Mucosa of gallbladder (tissue), 1 donor: ENCODE measurements around the gene NTN3. TPM values are rescaled to one million over a fixed set of nuclear protein-coding genes. Genes with fewer than 3 reads are reported as not detected.

Experiments used
- DNase-seq: peaks from one replicate; pipeline ENCODE4 v3.0.0-alpha.2; 2020; ENCODE audit warnings: low spot score
- total RNA-seq: library from RNA; stranded (reverse); gene quantifications from one replicate; pipeline ENCODE4 v1.2.1, GENCODE V29; 2021
- donor health status: DM: no; HTN: no; CAD: no.

Gene NTN3
- total RNA-seq, 1 donor from 2014 or later, result 0.46 TPM

DNA sequence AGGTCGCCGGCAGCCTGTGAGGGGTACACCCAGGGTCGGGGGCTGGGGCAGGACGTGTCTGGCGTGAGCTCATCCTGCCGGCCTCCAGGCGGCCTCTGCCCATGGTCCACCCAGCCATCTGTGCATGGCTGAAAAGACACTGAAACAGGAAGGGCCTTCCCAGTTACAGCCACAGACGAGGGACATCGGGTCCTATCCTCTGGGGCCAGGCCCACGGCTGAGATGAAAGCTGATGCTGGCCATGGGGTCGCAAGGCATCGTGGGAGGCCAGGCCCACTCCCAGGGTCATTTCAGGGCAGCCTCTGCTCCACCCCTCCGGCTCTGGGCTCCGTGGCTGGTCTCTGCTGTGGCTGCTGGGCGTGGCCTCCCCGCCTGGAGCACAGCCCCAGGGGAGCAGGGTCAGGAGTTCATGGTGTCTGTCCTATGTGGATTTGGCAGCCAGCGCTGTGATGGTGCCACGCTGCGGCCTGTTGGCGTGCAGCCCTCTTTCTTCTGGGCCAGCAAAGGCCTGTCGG, 26.1 kb downstream of the NTN3 start:
- no peak for DNase-seq

DNA sequence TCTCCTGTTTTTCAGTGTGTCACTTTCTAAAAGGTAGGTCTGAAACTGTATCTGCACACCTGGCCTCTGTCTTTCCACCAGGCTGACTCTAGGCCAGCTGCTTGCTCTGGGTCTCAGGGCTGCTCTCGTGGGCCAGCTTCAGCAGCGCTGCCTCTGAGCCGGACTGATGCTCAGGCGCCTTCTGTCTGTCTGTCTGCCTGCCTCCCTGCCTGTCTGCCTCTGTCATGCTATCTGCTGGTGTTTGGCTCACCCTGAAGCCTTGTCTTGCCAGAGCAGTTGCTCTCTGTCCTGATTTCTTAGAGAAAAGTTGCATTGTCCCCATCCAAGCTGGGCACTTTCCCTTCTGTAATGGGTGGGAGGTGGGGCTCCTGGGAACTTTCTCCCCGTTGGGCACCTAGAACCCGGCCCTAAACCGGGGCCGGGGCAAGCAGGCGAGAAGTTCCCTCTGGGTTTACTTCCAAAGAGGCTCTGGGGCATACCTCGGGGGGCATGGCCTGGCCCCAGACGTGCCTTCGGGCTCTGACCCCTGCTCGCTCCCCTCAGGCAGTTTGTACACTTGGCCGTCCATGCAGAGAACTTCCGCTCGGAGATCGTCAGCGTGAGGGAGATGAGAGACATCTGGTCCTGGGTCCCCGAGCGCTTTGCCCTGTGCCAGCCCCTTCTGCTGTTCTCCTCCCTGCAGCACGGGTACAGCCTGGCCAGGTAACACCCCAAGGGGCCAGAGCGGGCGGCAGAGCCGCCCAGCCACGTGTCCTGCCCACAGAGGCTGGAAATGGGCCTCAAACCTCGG, 26.8 kb downstream of the NTN3 start:
- no peak for DNase-seq

DNA sequence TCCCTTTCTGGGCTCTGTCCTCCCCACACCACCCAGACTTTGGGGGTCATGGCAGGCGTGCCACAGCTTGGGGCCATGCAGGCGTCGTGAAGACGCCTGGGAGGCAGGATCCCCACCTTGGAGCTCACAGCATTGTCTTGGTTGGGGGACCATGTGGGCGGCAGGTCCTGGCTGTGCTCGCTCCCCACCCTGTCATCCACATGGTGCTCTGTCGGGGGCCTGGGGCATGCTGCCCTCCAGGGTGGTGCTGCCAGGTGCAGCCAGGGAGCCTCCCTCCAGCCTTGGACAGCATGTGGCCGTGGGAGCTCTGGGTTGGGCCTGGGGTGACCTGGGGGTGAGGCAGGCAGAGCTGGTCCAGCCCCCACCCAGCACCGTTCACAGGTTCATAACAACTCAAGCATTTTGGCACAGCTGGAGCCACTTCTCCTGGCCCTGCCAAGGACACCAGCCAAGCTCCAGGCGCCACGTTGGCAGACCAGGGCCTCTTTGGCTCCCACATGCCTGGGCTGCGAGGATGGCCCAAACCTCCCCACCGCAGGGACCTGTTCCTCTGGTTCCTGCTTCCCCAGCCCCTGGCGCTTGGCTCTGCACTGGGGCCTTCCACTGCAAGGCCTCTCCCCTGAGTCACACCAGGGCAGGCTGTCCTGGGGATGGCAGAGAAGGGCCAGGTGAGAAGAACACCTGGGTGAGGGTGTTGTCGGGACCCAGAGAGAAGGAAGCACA, 27.6 kb downstream of the NTN3 start:
- no peak for DNase-seq

GRCh38 chr16:2499454-2499853, 28.4 kb downstream of the NTN3 start:
- no peak for DNase-seq

- no peak for DNase-seq
These were observed 28.9 kb downstream of the NTN3 start for GRCh38 chr16:2499890-2500429.

DNA sequence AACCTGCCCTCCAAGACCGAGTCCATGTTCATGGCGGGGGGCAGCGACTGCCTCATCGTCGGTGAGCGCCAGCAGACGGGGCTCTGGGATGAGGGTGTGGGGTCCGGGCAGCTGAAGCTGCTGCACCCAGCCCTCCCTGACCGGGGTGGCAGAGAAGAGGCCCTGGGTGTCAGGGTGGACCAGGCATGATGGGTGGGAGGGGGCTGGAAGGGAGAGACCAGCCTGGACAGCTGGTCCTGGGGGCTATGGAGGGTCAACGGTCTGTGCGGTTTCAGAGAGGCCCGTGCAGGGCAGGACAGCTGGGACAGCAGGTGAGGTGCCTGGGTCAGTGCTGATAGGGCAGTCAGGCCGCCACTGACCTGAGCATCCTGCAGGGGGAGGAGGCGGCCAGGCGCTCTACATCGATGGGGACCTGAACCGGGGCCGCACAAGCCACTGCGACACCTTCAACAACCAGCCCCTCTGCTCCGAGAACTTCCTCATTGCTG, 29.4 kb downstream of the NTN3 start:
- no peak for DNase-seq

DNA sequence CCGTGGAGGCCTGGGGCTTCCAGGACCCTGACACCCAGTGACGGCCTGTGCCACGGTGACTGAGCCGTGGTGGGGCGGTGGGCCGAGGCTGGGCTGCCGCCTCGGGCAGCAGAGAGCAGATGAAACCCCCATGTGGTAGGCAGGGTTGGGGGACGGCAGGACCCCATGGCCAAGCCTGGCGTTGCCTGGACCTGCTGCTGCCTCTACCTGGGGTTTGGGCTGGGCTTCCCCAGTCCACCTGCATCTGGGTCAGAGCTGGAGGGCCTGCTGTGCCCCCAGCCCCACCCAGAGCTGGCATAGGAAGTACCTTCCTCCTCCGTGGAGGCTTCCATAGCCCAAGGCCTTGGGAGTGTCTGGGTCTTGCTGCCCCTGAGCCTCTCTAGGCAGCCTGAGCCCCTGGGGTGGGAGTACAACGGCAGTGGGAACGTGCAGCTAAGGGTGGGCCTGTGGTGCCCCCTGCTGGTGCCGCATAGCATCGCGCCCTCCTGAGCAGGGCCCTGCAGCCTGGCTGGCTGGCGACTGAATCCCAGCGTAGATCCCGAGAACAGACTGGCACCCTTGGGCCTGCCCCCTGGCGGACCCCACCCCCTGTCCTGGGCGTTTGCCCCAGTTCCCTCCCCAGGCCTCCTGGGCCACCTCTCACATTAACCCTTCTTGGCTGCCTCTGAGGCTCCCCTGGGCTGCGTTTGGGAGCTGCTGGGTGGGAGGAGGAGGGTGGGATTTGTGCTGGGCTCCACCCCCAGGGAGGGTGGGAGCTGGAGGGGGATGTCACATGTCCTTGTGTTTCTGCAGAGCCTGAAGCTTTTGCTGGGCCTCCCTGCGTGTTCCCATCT, 30.0 kb downstream of the NTN3 start:
- DNase-seq, result peak; percentile 84

DNA sequence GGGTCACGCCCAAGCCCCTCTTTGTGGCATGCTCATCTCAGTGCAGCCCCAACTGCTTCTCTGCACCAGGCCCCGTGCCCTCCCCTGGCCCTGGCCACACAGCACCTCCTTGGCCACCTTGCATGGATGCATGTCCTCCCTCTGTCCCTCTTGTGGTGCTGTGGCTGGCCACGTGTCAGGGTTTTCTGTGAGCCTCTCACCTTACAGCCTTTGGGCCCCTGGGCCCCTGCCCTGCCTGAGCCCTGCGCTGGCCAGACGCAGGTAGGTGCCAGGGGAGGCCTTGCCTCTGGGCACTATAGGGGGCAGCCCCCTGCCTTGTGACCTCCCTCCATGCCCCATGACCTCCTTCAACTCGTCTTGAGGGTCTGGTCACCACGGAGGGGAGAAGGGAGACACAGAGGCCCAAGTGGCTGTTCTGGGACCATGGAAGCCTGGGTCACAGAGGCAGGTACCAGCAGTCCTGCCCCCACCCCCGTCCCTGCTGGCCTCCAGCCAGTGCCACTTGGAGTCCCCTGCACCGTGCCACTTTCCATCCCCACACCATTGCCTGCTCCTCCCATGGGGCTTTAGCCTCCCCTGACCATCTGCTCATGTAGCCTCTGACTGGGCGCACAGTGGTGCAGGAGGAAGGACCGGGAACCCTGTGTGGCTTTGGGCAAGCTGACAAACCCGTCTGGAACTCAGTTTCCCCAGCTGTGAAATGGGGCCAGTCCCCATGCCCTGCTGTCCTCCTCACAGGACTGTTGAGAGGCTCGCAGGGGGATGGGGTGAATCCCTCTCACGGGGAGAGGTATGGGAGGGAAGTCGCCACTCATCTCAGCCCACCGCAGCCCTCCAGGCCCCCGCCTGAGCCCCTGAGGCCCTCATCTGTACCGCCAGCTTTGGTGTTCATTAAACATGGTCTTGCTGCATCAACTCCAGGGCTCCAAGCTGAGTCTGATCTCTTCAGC, 31.1 kb downstream of the NTN3 start:
- no peak for DNase-seq

DNA sequence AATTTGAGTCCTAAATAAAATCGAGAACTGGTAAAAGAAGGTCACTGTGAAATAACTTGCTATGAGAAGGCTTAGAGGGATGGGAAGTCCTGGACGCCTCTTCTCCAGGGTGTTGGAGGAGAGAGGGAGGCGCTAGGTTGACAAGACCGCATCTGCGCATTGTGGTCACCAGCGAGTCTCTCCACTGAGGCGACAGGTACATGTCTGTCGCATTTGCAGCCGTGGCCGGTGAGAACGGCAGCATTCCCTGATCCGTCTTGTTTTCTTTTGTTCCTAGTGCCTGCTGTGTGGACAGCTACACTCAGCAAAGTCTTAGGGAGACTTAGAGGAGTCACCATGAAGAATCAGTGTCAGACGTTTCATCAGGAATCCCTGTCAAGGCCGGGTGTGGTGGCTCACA, 34.6 kb downstream of the NTN3 start:
- DNase-seq, result no peak

DNA sequence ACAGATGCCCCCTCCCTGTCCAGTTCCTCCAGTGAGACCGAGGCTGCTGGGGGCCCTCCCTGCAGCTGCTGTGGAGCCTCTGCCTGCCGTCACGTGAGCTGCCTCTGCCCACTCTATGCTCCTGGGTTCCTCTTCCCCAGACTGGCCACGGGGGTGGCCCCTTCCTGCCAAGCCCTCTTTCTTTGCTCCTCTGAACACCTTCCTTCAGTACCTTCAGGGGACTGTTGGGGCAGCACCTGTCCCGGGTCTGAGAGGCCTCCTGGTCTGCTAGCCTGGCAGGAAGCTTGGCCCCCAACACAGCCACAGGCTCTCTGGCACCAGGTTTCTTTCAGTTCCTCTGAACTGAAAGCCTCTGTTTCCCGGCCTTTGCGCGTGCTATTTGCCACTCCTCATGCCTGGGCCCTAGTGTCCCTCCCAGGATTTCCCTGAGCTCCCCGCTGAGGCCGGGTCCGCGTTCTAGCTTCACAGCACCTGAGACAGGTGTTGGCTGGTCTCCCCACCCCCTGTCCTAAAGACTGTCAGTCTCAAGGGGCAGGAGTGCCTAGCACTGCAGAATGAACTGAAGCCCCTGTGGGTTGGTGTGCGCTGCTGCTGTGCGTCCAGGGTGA, 36.1 kb downstream of the NTN3 start:
- no peak for DNase-seq

DNA sequence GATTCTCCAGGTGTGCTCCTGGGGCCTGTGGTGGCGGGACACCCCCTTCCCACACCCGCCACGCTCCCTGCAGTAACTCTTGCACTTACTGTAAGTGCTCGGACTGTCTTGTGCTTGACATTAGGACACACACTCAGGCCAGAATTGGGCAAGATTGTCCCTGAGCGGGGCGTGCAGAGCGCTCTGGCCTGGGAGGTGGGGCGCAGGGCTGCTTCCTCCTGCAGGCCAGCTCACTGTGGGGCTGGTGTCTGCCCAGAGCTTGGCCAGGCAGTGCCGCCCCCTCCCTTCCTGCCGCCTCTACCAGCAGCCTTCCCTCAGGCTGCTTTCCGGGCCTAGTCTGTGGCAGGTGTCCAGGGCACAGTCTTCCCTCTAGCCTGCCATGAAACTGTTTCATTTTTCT, 36.6 kb downstream of the NTN3 start:
- no peak for DNase-seq

DNA sequence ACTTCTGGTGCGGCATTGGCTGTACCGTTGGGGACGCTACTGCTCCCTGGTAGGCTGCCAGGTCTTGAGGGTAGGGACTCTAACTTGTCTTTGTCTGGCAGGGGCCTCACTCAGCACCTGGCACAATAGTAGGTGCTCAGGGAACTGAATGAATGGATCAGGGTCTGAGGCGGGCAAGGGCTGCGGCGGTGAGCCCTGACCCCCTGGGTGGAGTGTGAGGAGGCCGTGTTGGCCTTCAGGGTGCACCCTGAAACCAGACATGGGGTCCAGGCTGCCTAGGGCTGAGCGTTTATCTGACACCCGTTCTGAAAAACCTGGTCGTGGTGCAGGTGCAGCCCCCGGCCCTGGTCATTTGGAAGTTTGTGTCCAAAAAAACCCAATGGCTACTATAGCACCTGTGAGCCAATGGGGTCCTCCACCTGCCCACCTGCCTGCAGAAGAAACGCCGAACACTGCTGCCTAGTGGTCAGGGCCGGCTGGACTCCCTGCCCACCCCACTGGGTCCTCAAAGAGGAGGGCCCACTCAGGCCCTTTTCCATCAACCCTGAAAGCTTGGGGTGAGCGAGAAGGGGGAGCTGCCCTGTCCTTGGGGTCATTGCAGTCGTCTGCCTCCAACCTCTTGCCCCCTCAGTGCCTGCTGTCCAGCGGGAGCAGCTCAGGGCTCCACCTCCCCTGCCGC, 37.8 kb downstream of the NTN3 start:
- no peak for DNase-seq

- no peak for DNase-seq
These were observed 40.2 kb downstream of the NTN3 start for GRCh38 chr16:2511128-2511800.

DNA sequence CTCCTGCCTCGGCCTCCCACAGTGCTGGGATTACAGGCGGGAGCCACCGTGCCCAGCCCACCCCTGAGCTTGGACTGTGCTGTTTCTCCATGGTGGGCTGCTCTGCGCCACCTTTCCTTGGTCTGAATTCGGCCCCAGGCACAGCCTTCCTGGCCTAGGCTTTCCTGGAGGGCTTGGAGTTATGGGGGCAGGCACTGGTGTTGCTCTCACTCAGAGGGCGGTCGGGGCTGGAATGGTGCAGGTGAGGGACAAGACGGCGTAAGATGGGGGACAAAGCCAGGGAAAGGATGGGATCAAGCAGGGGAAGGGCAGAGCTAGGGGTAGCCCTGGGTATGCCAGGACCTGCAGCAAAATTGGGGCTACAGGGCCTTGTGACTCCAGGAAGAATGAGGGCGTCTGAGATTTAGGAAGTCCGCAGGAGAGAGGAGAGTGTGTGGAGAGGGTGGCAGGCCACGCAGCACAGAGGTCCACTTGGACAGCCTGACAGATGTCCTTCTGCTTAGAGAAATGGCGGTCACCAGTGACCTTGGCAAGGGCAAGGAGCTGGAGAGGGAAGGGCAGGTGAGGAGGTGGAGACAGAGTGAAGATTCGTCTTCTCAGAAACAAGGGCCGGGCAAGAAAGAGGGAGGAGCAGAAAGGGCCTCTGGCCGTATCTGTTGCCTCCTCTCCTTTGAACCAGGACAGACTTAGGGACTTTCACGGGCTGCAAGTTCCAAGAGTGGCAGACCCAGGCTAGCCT, 41.1 kb downstream of the NTN3 start:
- DNase-seq, result no peak

- DNase-seq, result no peak
These were observed 41.8 kb downstream of the NTN3 start for GRCh38 chr16:2512735-2513404.

GRCh38 chr16:2513405-2514332, 42.6 kb downstream of the NTN3 start, which contains the start of gene ATP6V0C:
TSS of gene ATP6V0C (plus strand) at chr16:2513952. CDS start at chr16:2514104, 152 bp downstream.
- peak; percentile 94 for DNase-seq
